ENCODE measurements around the gene PRTG. TPM values are rescaled to one million over a fixed set of nuclear protein-coding genes. Genes with fewer than 3 reads are reported as not detected.
"Not testable (repeated sequence)": the region's sequence is repeated elsewhere in the genome, so short reads cannot be mapped to it uniquely, and the experiment has no call there.

PRTG gene
- total RNA-seq = 1.4 TPM

GRCh38 chr15:55742927-55743728 is at the start of gene PRTG:
Gene PRTG, minus strand, starts transcription at chr15:55743152. Its CDS starts 221 bp downstream, at chr15:55742931.
- DNase-seq (ENCODE audit: low spot score) = peak; percentile 33

- DNase-seq (ENCODE audit: low spot score) = no peak
Measured at GRCh38 chr15:55791551-55792400, 48.8 kb upstream of the PRTG start.

GRCh38 chr15:55789066-55789660 is 46.2 kb upstream of the PRTG start:
- no peak for DNase-seq (ENCODE audit: low spot score)

- DNase-seq (ENCODE audit: low spot score) = no peak
Measured at GRCh38 chr15:55786341-55786740, 43.4 kb upstream of the PRTG start.

- not testable (repeated sequence) for DNase-seq (ENCODE audit: low spot score)
Measured at GRCh38 chr15:55785593-55785992, 42.6 kb upstream of the PRTG start.

- DNase-seq (ENCODE audit: low spot score) = no peak
Measured at GRCh38 chr15:55784286-55784685, 41.3 kb upstream of the PRTG start.

- DNase-seq (ENCODE audit: low spot score) = no peak
Measured at GRCh38 chr15:55782901-55783300, 39.9 kb upstream of the PRTG start.

- no peak for DNase-seq (ENCODE audit: low spot score)
Measured at GRCh38 chr15:55780292-55780691, 37.3 kb upstream of the PRTG start.

GRCh38 chr15:55778932-55779331 is 36.0 kb upstream of the PRTG start:
- no peak for DNase-seq (ENCODE audit: low spot score)

- DNase-seq (ENCODE audit: low spot score) = no peak
Measured at GRCh38 chr15:55775316-55775715, 32.4 kb upstream of the PRTG start.

GRCh38 chr15:55774113-55774970 is 31.4 kb upstream of the PRTG start:
- no peak for DNase-seq (ENCODE audit: low spot score)

GRCh38 chr15:55770806-55771205 is 27.9 kb upstream of the PRTG start:
- no peak for DNase-seq (ENCODE audit: low spot score)

- no peak for DNase-seq (ENCODE audit: low spot score)
Measured at GRCh38 chr15:55770261-55770660, 27.3 kb upstream of the PRTG start.

GRCh38 chr15:55768670-55769185 is 25.8 kb upstream of the PRTG start:
- DNase-seq (ENCODE audit: low spot score) = no peak

- no peak for DNase-seq (ENCODE audit: low spot score)
Measured at GRCh38 chr15:55766676-55767075, 23.7 kb upstream of the PRTG start.

- no peak for DNase-seq (ENCODE audit: low spot score)
Measured at GRCh38 chr15:55764398-55764797, 21.4 kb upstream of the PRTG start.

GRCh38 chr15:55758580-55758986 is 15.6 kb upstream of the PRTG start:
- no peak for DNase-seq (ENCODE audit: low spot score)

GRCh38 chr15:55753433-55753832 is 10.5 kb upstream of the PRTG start:
- DNase-seq (ENCODE audit: low spot score) = not testable (repeated sequence)

GRCh38 chr15:55750706-55751105 is 7.8 kb upstream of the PRTG start:
- no peak for DNase-seq (ENCODE audit: low spot score)

- DNase-seq (ENCODE audit: low spot score) = no peak
Measured at GRCh38 chr15:55743729-55744655, 1.0 kb upstream of the PRTG start.

Data from mucosa of gallbladder (tissue), 1 donor.